ENCODE results near the gene FBXL16.

FBXL16 gene

DNA sequence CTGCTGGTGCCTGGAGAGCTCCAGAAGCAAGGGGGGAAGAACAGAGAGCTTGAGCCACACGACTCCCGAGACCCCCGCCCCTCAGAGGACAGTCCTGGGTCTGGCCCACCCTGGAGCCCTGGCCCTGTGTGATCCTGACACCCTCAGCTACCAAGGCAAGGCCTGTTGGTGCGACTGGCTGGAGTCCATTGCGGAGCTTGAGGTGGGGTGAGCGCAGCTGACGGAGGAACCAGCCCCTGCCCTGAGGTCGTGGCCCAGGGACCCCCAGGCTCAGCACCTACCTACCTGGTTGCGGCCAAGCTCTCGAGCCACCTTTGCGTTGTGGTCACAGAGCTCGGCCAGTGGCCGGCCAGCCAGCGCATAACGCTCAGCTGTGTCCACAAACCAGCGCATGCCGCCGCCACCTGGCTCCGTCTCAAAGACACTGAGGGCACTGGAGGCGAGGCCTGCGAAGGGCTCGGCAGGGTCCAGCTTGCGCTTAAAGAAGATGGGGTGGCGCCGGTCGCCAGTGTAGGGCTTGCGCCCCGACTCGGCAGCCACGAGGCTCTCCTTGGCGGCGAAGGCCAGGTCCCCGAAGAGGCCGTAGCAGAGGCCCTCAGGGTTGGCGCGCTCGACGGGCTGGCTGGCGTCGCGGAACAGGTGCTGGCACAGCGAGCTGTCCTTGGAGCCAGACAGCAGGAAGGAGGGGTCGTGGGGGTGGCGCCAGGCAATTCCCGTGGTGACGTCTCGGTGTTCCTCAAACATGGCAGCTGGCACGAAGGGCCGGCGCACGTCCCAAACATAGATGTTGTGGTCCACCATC is 18.9 kb downstream of the FBXL16 start:
- no peak for DNase-seq

GRCh38 chr16:685967-686366 is 19.6 kb downstream of the FBXL16 start:
- DNase-seq, result no peak

- peak; percentile 38 for DNase-seq
Measured at GRCh38 chr16:684961-685696, 20.5 kb downstream of the FBXL16 start.

DNA sequence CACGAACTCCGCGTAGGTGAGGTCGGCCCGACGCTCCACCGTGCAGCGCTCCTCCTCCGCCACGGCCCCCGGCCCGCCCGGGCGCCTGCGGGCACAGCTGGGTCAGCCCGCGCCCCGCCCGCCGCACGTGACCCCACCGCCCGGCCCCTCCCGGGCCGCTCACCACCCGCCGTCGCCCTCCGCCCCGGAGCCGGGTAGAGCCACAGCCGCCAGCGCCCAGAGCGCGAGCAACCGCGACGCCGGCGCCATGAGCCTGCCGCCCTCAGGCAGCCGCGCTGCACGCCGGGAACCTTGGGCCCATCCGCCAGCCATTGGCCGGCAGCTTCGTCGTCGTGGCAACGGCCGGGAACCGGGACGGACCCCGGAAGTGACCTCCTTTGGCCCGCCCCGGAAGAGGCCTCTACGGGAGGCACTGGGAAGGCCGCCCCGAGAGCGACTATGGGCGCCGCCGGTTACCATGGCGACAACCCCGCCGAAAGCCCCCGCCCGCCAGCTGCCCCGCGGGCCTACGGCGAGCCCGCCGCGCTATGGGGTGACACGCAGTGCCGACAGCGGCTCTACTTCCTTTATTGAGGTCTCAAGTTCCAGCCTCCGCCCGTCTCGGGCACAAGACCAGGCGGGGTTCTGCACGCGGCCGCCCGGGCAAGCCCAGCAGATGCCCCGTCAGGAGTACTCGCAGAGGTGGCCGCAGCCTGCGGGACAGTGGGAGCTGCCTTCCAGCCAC is 21.4 kb downstream of the FBXL16 start, which contains the start of gene JMJD8:
JMJD8 (minus strand) TSS at position 264 of the 724 bp plus-strand sequence; CDS start at position 249, 15 bp downstream.
- DNase-seq, result peak; percentile 82

DNA sequence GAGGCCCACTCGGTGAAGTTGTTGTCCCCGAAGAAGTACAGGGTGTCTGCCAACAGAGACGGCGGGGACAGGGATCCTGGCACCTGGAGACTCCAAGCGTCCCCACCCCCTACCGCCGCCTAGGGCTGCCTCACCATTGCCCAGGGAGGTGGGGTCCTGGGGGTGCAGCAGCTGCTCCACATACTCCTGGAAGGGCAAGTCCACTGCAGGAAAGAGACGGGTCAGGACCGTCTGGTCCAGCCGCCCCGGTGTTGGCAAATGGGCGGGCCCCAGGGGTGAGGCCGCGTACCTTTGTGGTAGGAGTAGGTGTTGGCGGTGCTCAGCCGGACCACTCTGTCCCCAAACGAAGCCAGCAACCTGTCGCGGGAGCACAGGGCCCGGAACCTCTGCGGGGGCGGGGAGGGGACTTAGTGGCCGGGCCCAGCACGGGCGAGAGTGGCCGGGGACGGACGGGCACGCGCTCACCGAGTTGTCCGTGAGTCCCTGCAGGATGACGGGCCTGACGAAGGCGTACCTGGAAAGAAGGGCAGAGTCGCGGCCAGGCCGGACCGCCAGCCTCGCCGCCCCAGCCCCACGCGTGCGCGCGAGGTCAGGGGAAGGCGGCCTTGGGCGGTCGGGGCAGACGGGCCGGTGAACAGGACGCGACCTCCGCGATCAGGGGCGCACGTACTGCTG is 22.1 kb downstream of the FBXL16 start:
- DNase-seq, result no peak

GRCh38 chr16:682493-683395 is 22.9 kb downstream of the FBXL16 start:
- no peak for DNase-seq

- no peak for DNase-seq
Measured at GRCh38 chr16:681746-682427, 23.7 kb downstream of the FBXL16 start.

DNA sequence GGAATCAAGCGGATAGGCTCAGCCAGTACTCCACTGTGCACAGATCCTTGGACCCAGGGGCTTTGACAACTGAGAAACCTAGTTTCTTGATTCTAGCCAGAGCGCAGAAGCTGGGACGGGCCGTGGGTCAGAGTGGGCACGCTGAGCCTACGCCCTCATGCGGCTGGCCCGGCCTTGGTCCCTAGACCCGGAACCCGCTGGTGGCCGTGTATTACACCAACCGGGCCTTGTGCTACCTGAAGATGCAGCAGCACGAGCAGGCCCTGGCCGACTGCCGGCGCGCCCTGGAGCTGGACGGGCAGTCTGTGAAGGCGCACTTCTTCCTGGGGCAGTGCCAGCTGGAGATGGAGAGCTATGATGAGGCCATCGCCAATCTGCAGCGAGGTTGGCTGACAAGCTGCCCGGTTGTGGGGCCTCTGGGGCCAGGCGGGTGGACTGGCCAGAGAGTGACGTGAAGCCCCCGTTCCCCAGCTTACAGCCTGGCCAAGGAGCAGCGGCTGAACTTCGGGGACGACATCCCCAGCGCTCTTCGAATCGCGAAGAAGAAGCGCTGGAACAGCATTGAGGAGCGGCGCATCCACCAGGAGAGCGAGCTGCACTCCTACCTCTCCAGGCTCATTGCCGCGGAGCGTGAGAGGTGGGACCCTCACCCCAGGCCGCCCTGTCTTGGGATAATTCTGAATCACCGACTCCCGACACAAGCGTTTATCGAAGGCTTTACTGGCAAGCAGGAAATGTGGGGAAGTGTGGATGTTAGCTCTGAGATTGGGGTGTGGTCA is 24.4 kb downstream of the FBXL16 start:
- DNase-seq, result no peak

GRCh38 chr16:680625-680945 is 25.0 kb downstream of the FBXL16 start:
- no peak for DNase-seq

GRCh38 chr16:679814-680624 is 25.6 kb downstream of the FBXL16 start, which contains the start of gene STUB1:
STUB1 (plus strand) TSS chr16:680410; CDS start chr16:680526, 116 bp downstream.
- DNase-seq, result no peak

GRCh38 chr16:678858-679813 is 26.5 kb downstream of the FBXL16 start:
- peak; percentile 34 for DNase-seq

GRCh38 chr16:678209-678857 is 27.3 kb downstream of the FBXL16 start:
- DNase-seq, result no peak

- DNase-seq, result peak; percentile 17
Measured at GRCh38 chr16:677316-678190, 28.0 kb downstream of the FBXL16 start.

DNA sequence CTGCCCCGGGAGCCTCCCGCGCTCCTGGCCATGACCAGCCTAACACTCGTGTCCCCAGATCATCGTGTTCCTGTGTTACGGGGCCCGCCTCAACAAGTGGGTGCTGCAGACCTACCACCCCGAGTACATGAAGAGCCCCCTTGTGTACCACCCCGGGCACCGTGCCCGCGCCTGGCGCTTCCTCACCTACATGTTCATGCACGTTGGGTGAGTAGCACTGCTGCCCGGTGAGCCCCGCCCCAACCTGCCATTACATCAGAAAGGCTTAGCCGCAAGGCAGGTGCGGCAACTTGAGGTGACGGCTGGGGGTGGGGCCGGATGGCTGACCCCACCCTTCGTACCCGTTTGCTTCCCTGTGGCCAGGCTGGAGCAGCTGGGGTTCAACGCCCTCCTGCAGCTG is 28.7 kb downstream of the FBXL16 start:
- peak; percentile 72 for DNase-seq

GRCh38 chr16:676565-676902 is 29.1 kb downstream of the FBXL16 start:
- DNase-seq, result no peak

DNA sequence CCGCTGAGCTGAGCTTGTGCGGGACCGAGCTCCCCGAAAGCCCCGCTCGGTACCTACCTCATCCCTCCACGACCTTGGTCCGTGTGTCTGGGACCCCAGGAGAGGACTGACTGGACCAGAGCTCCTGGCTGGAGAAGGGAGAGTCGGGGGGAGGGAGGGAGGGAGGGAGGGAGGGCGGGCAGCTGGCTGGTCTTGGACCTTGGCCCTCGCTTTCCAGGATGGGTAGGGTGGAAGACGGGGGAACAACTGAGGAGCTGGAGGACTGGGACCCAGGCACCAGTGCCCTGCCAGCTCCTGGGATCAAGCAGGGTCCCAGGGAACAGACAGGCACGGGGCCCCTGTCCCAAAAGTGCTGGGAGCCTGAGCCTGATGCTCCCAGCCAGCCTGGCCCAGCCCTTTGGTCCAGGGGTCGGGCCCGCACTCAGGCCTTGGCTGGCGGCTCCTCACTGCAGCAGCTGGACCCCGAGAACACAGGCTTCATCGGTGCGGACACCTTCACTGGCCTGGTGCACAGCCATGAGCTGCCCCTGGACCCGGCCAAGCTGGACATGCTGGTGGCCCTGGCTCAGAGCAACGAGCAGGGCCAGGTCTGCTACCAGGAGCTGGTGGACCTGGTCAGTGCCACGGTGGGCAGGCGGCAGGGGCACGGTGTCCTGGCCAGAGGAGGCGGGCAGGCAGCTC is 29.6 kb downstream of the FBXL16 start:
- no peak for DNase-seq
